Uterus (tissue), 4 donors: ENCODE results near the gene BBS7. TPM values are rescaled to one million over a fixed set of nuclear protein-coding genes. Genes with fewer than 3 reads are reported as not detected.

ENCODE experiments used
- DNase-seq, 2 donors: peaks; one replicate each; pipeline ENCODE4 v3.0.0-alpha.2; 2019 to 2020
- H3K27ac ChIP-seq, 2 donors: fragments of 200-600 bp; sonication (generic); 1 replicate in 1 of 2; 2 replicates in 1 of 2; pipeline ENCODE4 v1.5.1; 2016 to 2018
- H3K27me3 ChIP-seq, 2 donors: fragments of 200-600 bp; sonication (generic); one replicate each; pipeline ENCODE4 v1.5.1; 2018 to 2019; ENCODE audit warnings: control low read depth in 1 of 2
- H3K36me3 ChIP-seq, 2 donors: fragments of 200-600 bp; sonication (generic); one replicate each; pipeline ENCODE4 v1.5.1; 2019; ENCODE audit warnings: control low read depth in 1 of 2
- H3K4me1 ChIP-seq, 2 donors: fragments of 200-600 bp; sonication (generic); one replicate each; pipeline ENCODE4 v1.5.1; 2018 to 2019; ENCODE audit warnings: control low read depth in 1 of 2
- H3K4me3 ChIP-seq, 2 donors: fragments of 200-600 bp; sonication (generic); 1 replicate in 1 of 2; 2 replicates in 1 of 2; pipeline ENCODE4 v1.5.1; 2018 to 2019; ENCODE audit warnings: mild to moderate bottlenecking in 1 of 2
- H3K9me3 ChIP-seq, 2 donors: fragments of 200-600 bp; sonication (generic); one replicate each; pipeline ENCODE4 v1.5.1; 2019; ENCODE audit warnings: control low read depth in 1 of 2
- POLR2A ChIP-seq, 2 donors: fragments of 450-650 bp; IDR thresholded peaks; one replicate each; pipeline ENCODE4 v1.6.1; 2016; ENCODE audit warnings: antibody characterized with exemption in 2 of 2, mild to moderate bottlenecking in 1 of 2, moderate library complexity in 1 of 2
- intact Hi-C: fragments of 100-400 bp; cut with DNase I; formaldehyde crosslinking; loops from one replicate; pipeline ENCODE4 v1.15.1; 2023; ENCODE audit warnings: low total_unique reads
- total RNA-seq, 4 donors: library from RNA; depleted of rRNA in 3 of 4; stranded (reverse); fragments of >200 nt in 3 of 4; gene quantifications; one replicate each; pipeline versions ENCODE4 v1.1.0 to v1.2.4, GENCODE V29; 2014 to 2023
- TF ChIP-seq, protein P1 (sequence below), 4 experiments: fragments of 200-600 bp in 2 of 4; fragments of 450-650 bp in 2 of 4; sonication (generic) in 2 of 4; IDR thresholded peaks; one replicate each; pipeline ENCODE4 v1.5.1; 2016 to 2019; ENCODE audit warnings: antibody characterized with exemption in 4 of 4, mild to moderate bottlenecking in 2 of 4, moderate library complexity in 1 of 4
- donor health status: DM: yes; HTN: yes; CAD: no.

The BBS7 gene
- total RNA-seq, 4 donors from 2014 or later: 10.3 to 55.8 (median 35.2) TPM

DNA sequence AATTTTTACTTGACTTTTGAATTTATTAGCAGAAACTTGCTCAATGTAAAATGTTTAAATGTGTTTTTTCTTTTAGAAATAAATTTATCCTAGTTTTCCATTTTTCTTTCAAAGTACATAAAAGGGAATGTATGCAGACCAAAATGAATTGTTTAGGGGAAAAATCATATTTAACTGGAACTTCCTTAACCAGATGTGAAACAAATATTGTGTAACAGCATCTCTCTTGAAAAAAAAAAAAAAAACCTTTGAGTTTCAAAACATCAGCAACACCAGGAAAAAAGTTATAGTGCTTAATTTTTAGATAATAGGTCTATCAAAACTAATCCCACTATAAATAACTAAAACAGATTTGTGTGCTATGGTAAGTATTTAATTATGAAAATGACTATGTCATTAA, 32.1 kb downstream of the BBS7 start:
- Histone ChIP-seq H3K9me3 (no peaks in the 10 kb centered on the region), H3K4me1 (no peaks in the 10 kb centered on the region), H3K27me3 (no peaks in the 10 kb centered on the region), H3K36me3 (no peaks in the 10 kb centered on the region), H3K4me3 (no peak overlapping the region), H3K27ac (no peak overlapping the region)
- no peak for DNase-seq
- intact Hi-C loops: no loop called here
- TF ChIP-seq, protein P1, sequence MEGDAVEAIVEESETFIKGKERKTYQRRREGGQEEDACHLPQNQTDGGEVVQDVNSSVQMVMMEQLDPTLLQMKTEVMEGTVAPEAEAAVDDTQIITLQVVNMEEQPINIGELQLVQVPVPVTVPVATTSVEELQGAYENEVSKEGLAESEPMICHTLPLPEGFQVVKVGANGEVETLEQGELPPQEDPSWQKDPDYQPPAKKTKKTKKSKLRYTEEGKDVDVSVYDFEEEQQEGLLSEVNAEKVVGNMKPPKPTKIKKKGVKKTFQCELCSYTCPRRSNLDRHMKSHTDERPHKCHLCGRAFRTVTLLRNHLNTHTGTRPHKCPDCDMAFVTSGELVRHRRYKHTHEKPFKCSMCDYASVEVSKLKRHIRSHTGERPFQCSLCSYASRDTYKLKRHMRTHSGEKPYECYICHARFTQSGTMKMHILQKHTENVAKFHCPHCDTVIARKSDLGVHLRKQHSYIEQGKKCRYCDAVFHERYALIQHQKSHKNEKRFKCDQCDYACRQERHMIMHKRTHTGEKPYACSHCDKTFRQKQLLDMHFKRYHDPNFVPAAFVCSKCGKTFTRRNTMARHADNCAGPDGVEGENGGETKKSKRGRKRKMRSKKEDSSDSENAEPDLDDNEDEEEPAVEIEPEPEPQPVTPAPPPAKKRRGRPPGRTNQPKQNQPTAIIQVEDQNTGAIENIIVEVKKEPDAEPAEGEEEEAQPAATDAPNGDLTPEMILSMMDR (IDR thresholded peaks at IDR 0.05): no peak
- no peak for TF ChIP-seq POLR2A (IDR thresholded peaks at IDR 0.05)

DNA sequence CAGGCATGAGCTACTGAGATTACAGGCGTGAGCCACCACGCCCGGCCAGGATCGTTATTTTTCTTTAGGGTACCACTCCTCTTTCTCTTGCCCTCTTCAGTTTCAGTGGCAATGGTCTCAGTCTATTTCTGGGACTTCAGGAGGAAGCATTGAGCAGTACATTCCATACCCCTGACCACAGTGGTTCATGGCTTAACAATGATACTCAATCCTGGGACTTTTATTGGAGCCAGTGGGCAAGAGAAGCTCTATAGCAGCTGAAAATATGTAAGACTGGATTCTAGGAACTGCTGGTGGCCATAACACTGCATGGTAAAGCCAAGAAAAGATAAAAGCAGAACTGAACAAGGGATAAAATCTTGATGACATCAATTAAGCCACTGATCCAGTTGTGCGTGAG, 40.8 kb downstream of the BBS7 start:
- H3K4me3 ChIP-seq: no peak overlapping the region
- TF ChIP-seq POLR2A (IDR thresholded peaks at IDR 0.05): no peak
- TF ChIP-seq, protein P1 (IDR thresholded peaks at IDR 0.05): no peak
- no peak for DNase-seq
- H3K4me1 ChIP-seq: no peaks in the 10 kb centered on the region
- H3K9me3 ChIP-seq: no peaks in the 10 kb centered on the region
- no peak overlapping the region for H3K27ac ChIP-seq
- intact Hi-C loops: no loop called here
- H3K36me3 ChIP-seq: no peaks in the 10 kb centered on the region
- H3K27me3 ChIP-seq: no peaks in the 10 kb centered on the region

GRCh38 chr4:121827853-121828252, 42.4 kb downstream of the BBS7 start:
- TF ChIP-seq, protein P1 (IDR thresholded peaks at IDR 0.05): no peak
- no peak for DNase-seq
- H3K4me3 ChIP-seq: no peak overlapping the region
- no peak overlapping the region for H3K27ac ChIP-seq
- H3K9me3 ChIP-seq: no peaks in the 10 kb centered on the region
- no peaks in the 10 kb centered on the region for H3K36me3 ChIP-seq
- intact Hi-C loops: no loop called here
- H3K4me1 ChIP-seq: no peaks in the 10 kb centered on the region
- H3K27me3 ChIP-seq: no peaks in the 10 kb centered on the region

- no peak overlapping the region for H3K27ac ChIP-seq
Observed at GRCh38 chr4:121824950-121825349, 45.3 kb downstream of the BBS7 start.

GRCh38 chr4:121824171-121824527, 46.1 kb downstream of the BBS7 start:
- no peaks in the 10 kb centered on the region for H3K36me3 ChIP-seq
- no peaks in the 10 kb centered on the region for H3K27me3 ChIP-seq
- intact Hi-C loops: no loop called here
- H3K27ac ChIP-seq: peak overlapping the region; percentile 81 to 83
- H3K4me3 ChIP-seq: peak overlapping the region; percentile 39 to 42
- TF ChIP-seq POLR2A (IDR thresholded peaks at IDR 0.05): no peak
- TF ChIP-seq, protein P1 (IDR thresholded peaks at IDR 0.05): no peak
- DNase-seq: no peak
- no peaks in the 10 kb centered on the region for H3K9me3 ChIP-seq
- no peaks in the 10 kb centered on the region for H3K4me1 ChIP-seq

More at GRCh38 chr4:121824950-121825349, 45.3 kb downstream of the BBS7 start:
- Histone ChIP-seq H3K36me3 (no peaks in the 10 kb centered on the region), H3K27me3 (no peaks in the 10 kb centered on the region), H3K9me3 (no peaks in the 10 kb centered on the region), H3K4me3 (no peak overlapping the region), H3K4me1 (no peaks in the 10 kb centered on the region)
- no peak for DNase-seq
- TF ChIP-seq, protein P1 (IDR thresholded peaks at IDR 0.05): no peak
- TF ChIP-seq POLR2A (IDR thresholded peaks at IDR 0.05): no peak
- intact Hi-C loops: no loop called here
